GM23338 (cell line): ENCODE data around the gene MCOLN2.

ENCODE experiments used
- CREB1 ChIP-seq: fragments of 250-450 bp; sonication (Bioruptor Pico); IDR thresholded peaks from 2 replicates; pipeline ENCODE4 v1.5.0; 2020; ENCODE audit warnings: low read depth, mild to moderate bottlenecking, moderate library complexity
- CTCF ChIP-seq, 2 experiments: fragments of 200-600 bp in 1 of 2; sonication (generic) in 1 of 2; conservative IDR thresholded peaks; 2 replicates each; pipeline versions ENCODE4 v1.5.1 to v1.6.1; 2016 to 2017; ENCODE audit warnings: antibody characterized with exemption in 2 of 2, low read depth in 2 of 2, mild to moderate bottlenecking in 2 of 2, moderate library complexity in 1 of 2
- ETS1 ChIP-seq: IDR thresholded peaks from 2 replicates; pipeline ENCODE4 v1.6.1; 2016; ENCODE audit warnings: antibody characterized with exemption
- EZH2 ChIP-seq: fragments of 200-600 bp; sonication (generic); IDR thresholded peaks from one replicate; pipeline ENCODE4 v1.8.0; 2017; ENCODE audit warnings: antibody characterized with exemption, mild to moderate bottlenecking, low read depth; ENCODE audit not compliant: unreplicated experiment
- EZH2phosphoT487 ChIP-seq: fragments of 200-600 bp; sonication (generic); IDR thresholded peaks from one replicate; pipeline ENCODE4 v1.8.1; 2018; ENCODE audit warnings: antibody characterized with exemption; ENCODE audit not compliant: unreplicated experiment
- JUNB ChIP-seq: IDR thresholded peaks from one replicate; pipeline ENCODE4 v1.6.1; 2016; ENCODE audit warnings: antibody characterized with exemption; ENCODE audit not compliant: unreplicated experiment
- POLR2AphosphoS5 ChIP-seq: IDR thresholded peaks from 2 replicates; pipeline ENCODE4 v1.6.1; 2016; ENCODE audit warnings: antibody characterized with exemption, low read depth
- REST ChIP-seq: IDR thresholded peaks from one replicate; pipeline ENCODE4 v1.6.1; 2018; ENCODE audit warnings: antibody characterized with exemption; ENCODE audit not compliant: unreplicated experiment
- ZNF114 ChIP-seq: fragments of 250-450 bp; sonication (Bioruptor Pico); IDR thresholded peaks from 2 replicates; pipeline ENCODE4 v1.5.0; 2020; ENCODE audit warnings: mild to moderate bottlenecking, moderate library complexity
- ZNF331 ChIP-seq: fragments of 250-450 bp; sonication (Bioruptor Pico); IDR thresholded peaks from 2 replicates; pipeline ENCODE4 v1.5.0; 2020; ENCODE audit warnings: low read depth, mild to moderate bottlenecking, moderate library complexity

GRCh38 chr1:84896279-84896678 is 100.6 kb downstream of the MCOLN2 start:
- TF ChIP-seq POLR2AphosphoS5 (no peak), ZNF331 (CRISPR knock-in tag) (no peak), CTCF (conservative IDR thresholded peaks at IDR 0.05; ENCODE audit: low read depth in 2 of 2) (no peak), ZNF114 (CRISPR knock-in tag) (no peak), JUNB (no peak), EZH2 (no peak), ETS1 (no peak), CREB1 (no peak), REST (no peak), EZH2phosphoT487 (no peak)
